Ovary (tissue), 9 donors: ENCODE measurements around the gene RAB31. TPM values are rescaled to one million over a fixed set of nuclear protein-coding genes. Genes with fewer than 3 reads are reported as not detected.

Source experiments
- DNase-seq, 5 donors: peaks; one replicate each; pipeline ENCODE4 v3.0.0-alpha.2; 2019 to 2020
- H3K27ac ChIP-seq, 2 donors: fragments of 200-600 bp; one replicate each; pipeline versions ENCODE4 v1.5.1 to v1.8.0; 2019 to 2022
- H3K27me3 ChIP-seq: fragments of 200-600 bp; one replicate; pipeline ENCODE4 v1.8.0; 2022
- H3K36me3 ChIP-seq: fragments of 200-600 bp; sonication (generic); one replicate; pipeline ENCODE4 v1.5.1; 2019
- H3K4me1 ChIP-seq: one replicate; pipeline ENCODE4 v1.8.1; 2013; ENCODE audit warnings: mild to moderate bottlenecking, moderate library complexity; ENCODE audit not compliant: insufficient read depth
- H3K4me3 ChIP-seq: fragments of 200-600 bp; sonication (generic); one replicate; pipeline ENCODE4 v1.5.1; 2017
- H3K9me3 ChIP-seq, 2 donors: fragments of 200-600 bp in 1 of 2; sonication (generic) in 1 of 2; one replicate each; pipeline versions ENCODE4 v1.5.1 to v1.8.1; 2013 to 2019; ENCODE audit warnings: mild to moderate bottlenecking in 1 of 2, moderate library complexity in 1 of 2
- CTCF ChIP-seq, 3 donors: fragments of 450-650 bp in 2 of 3; fragments of 200-600 bp in 1 of 3; IDR thresholded peaks; one replicate each; pipeline versions ENCODE4 v1.5.1 to v1.8.0; 2016 to 2022; ENCODE audit warnings: antibody characterized with exemption in 3 of 3, mild to moderate bottlenecking in 1 of 3
- EP300 ChIP-seq: sonication (generic); formaldehyde crosslinking; IDR thresholded peaks from one replicate; pipeline ENCODE4 v1.6.1; 2017; ENCODE audit warnings: antibody characterized with exemption
- POLR2A ChIP-seq: fragments of 450-650 bp; IDR thresholded peaks from one replicate; pipeline ENCODE4 v1.6.1; 2017; ENCODE audit warnings: antibody characterized with exemption, mild to moderate bottlenecking, moderate library complexity
- WGBS, 3 donors: extraction: QIAGEN DNeasy Blood & Tissue Kit in 1 of 3; methylation state at CpG; one replicate each; pipeline versions ENCODE4 v1.1.5 to v1.1.7; 2013 to 2017; 5-methylcytosine and 5-hydroxymethylcytosine counted together
- intact Hi-C, 4 donors: fragments of 100-400 bp; cut with DNase I; formaldehyde crosslinking; loops; one replicate each; pipeline versions ENCODE4 v1.11.0 to v1.15.1; 2022 to 2023
- polyA plus RNA-seq, 2 donors: library from polyadenylated mRNA; stranded (reverse); fragments of 200-250 nt in 1 of 2; fragments of 350-450 nt in 1 of 2; fragmentation: Illumina TruSeq in 1 of 2; extraction: RNeasy Lipid Tissue Mini Kit (QIAGEN cat#74804) in 1 of 2; gene quantifications; one replicate each; pipeline ENCODE4 v1.2.3, GENCODE V29; 2013 to 2014
- total RNA-seq, 7 donors: library from RNA; depleted of rRNA in 2 of 7; stranded (reverse); fragments of >200 nt in 2 of 7; fragmentation: NEBNext Ultra II Directional in 3 of 7; extraction: Animal tissue kit (Norgen Biotek cat#: 25700) in 3 of 7; gene quantifications; one replicate each; pipeline versions ENCODE4 v1.1.0 to v1.2.4, GENCODE V29; 2016 to 2023
- donor health status: DM: no; HTN: no; CAD: no; lungs with moderate emphysema.
- donor health status: DM: no; HTN: no; CAD: no.
- donor health status: Bipolar disorder and iron deficiency.
- donor health status: DM: yes; HTN: yes; CAD: no.
- donor health status: DM: no; HTN: no; CAD: no.
- donor health status: DM: yes; HTN: yes; CAD: no.

The RAB31 gene
- total and polyA plus RNA-seq, 9 donors, result 37.9 to 188 (median 62.8) TPM

- peak overlapping the region in 1 of 2 donors; percentile 42 for H3K27ac ChIP-seq
- no peak overlapping the region for H3K4me3 ChIP-seq
- WGBS, 3 donors, result 11 to 14% (median 13%) methylated on average over 8 of the region's 8 CpGs
- peak in 2 of 5 donors; percentile 37 to 44 for DNase-seq
- no peaks in the 10 kb centered on the region for H3K36me3 ChIP-seq
- TF ChIP-seq POLR2A (no peak), CTCF (IDR thresholded peaks at IDR 0.05) (no peak), EP300 (no peak)
- intact Hi-C loops, result no loop called here
- H3K9me3 ChIP-seq, result no peaks in the 10 kb centered on the region
- no peaks in the 10 kb centered on the region for H3K27me3 ChIP-seq
- peaks cover 13% of the 10 kb centered on the region for H3K4me1 ChIP-seq
Measured at GRCh38 chr18:9742524-9743131, 34.5 kb downstream of the RAB31 start.

- Histone ChIP-seq H3K36me3 (no peaks in the 10 kb centered on the region), H3K27ac (peak overlapping the region in 1 of 2 donors; percentile 42), H3K4me3 (no peak overlapping the region), H3K9me3 (no peaks in the 10 kb centered on the region), H3K27me3 (no peaks in the 10 kb centered on the region), H3K4me1 (peaks cover 13% of the 10 kb centered on the region)
- intact Hi-C loops, result no loop called here
- no peak for TF ChIP-seq CTCF (IDR thresholded peaks at IDR 0.05)
- no peak for TF ChIP-seq EP300
- no peak for TF ChIP-seq POLR2A
- WGBS, 3 donors, result 74 to 78% (median 76%) methylated on average over 11 of the region's 11 CpGs
- peak in 1 of 5 donors; percentile 31 for DNase-seq
Measured at GRCh38 chr18:9743200-9744016, 35.3 kb downstream of the RAB31 start.

GRCh38 chr18:9746958-9747357 is 38.9 kb downstream of the RAB31 start:
- H3K27me3 ChIP-seq, result no peaks in the 10 kb centered on the region
- H3K4me1 ChIP-seq, result peaks cover 20% of the 10 kb centered on the region
- H3K9me3 ChIP-seq, result no peaks in the 10 kb centered on the region
- no peak overlapping the region for H3K27ac ChIP-seq
- no peak for DNase-seq
- TF ChIP-seq CTCF (IDR thresholded peaks at IDR 0.05), result no peak
- TF ChIP-seq POLR2A, result no peak
- no peak for TF ChIP-seq EP300
- no peak overlapping the region for H3K4me3 ChIP-seq
- no peaks in the 10 kb centered on the region for H3K36me3 ChIP-seq
- intact Hi-C loops, result no loop called here
- WGBS, 3 donors, result 80 to 100% (median 97%) methylated on average over 1 of the region's 1 CpG

- DNase-seq, result no peak
- TF ChIP-seq EP300 (no peak), CTCF (IDR thresholded peaks at IDR 0.05) (no peak), POLR2A (no peak)
- H3K9me3 ChIP-seq, result no peaks in the 10 kb centered on the region
- H3K4me3 ChIP-seq, result no peak overlapping the region
- no peaks in the 10 kb centered on the region for H3K27me3 ChIP-seq
- 88 to 92% (median 89%) methylated on average over 4 of the region's 4 CpGs for WGBS, 3 donors
- intact Hi-C loops, result no loop called here
- peaks cover 12% of the 10 kb centered on the region for H3K4me1 ChIP-seq
- no peaks in the 10 kb centered on the region for H3K36me3 ChIP-seq
- H3K27ac ChIP-seq, result no peak overlapping the region
Measured at GRCh38 chr18:9749611-9750010, 41.5 kb downstream of the RAB31 start.
